ENCODE data around the gene GMEB1. TPM values are rescaled to one million over a fixed set of nuclear protein-coding genes. Genes with fewer than 3 reads are reported as not detected.
"Not testable (repeated sequence)": the region's sequence is repeated elsewhere in the genome, so short reads cannot be mapped to it uniquely, and the experiment has no call there.

Gene GMEB1
- total RNA-seq, 1 experiment from 2014 or later, result 13.3 TPM

- Mint-ChIP-seq H3K36me3 (ENCODE audit: insufficient read depth, unreplicated experiment) (peaks cover 17% of the 10 kb centered on the region), H3K4me3 (ENCODE audit: unreplicated experiment) (no peak overlapping the region), H3K27me3 (ENCODE audit: insufficient read depth, unreplicated experiment) (no peaks in the 10 kb centered on the region), H3K9me3 (ENCODE audit: unreplicated experiment) (no peaks in the 10 kb centered on the region), H3K4me1 (ENCODE audit: insufficient read depth, unreplicated experiment) (no peaks in the 10 kb centered on the region), H3K27ac (ENCODE audit: low read depth, unreplicated experiment) (no peak overlapping the region)
- DNase-seq (ENCODE audit: unreplicated experiment), result no peak
- no peak for TF ChIP-seq CTCF (IDR thresholded peaks at IDR 0.05; ENCODE audit: unreplicated experiment)
- ChIA-PET POLR2A (interaction anchor here (1.6 to 2.6 kb wide), 2 partner anchors 17 to 76 kb away, joined by 4 to 14 read pairs; partner anchors contain the start of genes TAF12 and YTHDF2), CTCF (interaction anchor here (0.6 to 1.2 kb wide), 3 partner anchors 17 to 1317 kb away, joined by 3 read pairs; partner anchors contain the start of gene YTHDF2)
- intact Hi-C loops (cut with micrococcal nuclease), result no loop called here
- no TSS peak for BruUV-seq (replicated peaks)
These were observed 50.7 kb downstream of the GMEB1 start for GRCh38 chr1:28719332-28719619.

- no peaks in the 10 kb centered on the region for H3K9me3 Mint-ChIP-seq (ENCODE audit: unreplicated experiment)
- no peak overlapping the region for H3K27ac Mint-ChIP-seq (ENCODE audit: low read depth, unreplicated experiment)
- no peaks in the 10 kb centered on the region for H3K4me1 Mint-ChIP-seq (ENCODE audit: insufficient read depth, unreplicated experiment)
- no peaks in the 10 kb centered on the region for H3K27me3 Mint-ChIP-seq (ENCODE audit: insufficient read depth, unreplicated experiment)
- no peak for DNase-seq (ENCODE audit: unreplicated experiment)
- no peak for TF ChIP-seq CTCF (IDR thresholded peaks at IDR 0.05; ENCODE audit: unreplicated experiment)
- intact Hi-C loops (cut with micrococcal nuclease), result no loop called here
- POLR2A ChIA-PET, result no interaction called here
- H3K4me3 Mint-ChIP-seq (ENCODE audit: unreplicated experiment), result no peak overlapping the region
- H3K36me3 Mint-ChIP-seq (ENCODE audit: insufficient read depth, unreplicated experiment), result peaks cover 13% of the 10 kb centered on the region
- BruUV-seq (replicated peaks), result no TSS peak
- CTCF ChIA-PET, result interaction anchor here (0.6 kb wide), 1 partner anchor 410 kb away, joined by 3 read pairs; no protein-coding TSS in a partner anchor
These were observed 51.8 kb downstream of the GMEB1 start for GRCh38 chr1:28720376-28720775.

GRCh38 chr1:28721927-28722326 is 53.3 kb downstream of the GMEB1 start:
- H3K36me3 Mint-ChIP-seq (ENCODE audit: insufficient read depth, unreplicated experiment); H3K9me3 Mint-ChIP-seq (ENCODE audit: unreplicated experiment); POLR2A ChIA-PET; BruUV-seq (replicated peaks); H3K4me1 Mint-ChIP-seq (ENCODE audit: insufficient read depth, unreplicated experiment); H3K27me3 Mint-ChIP-seq (ENCODE audit: insufficient read depth, unreplicated experiment); intact Hi-C loops (cut with micrococcal nuclease); H3K4me3 Mint-ChIP-seq (ENCODE audit: unreplicated experiment); H3K27ac Mint-ChIP-seq (ENCODE audit: low read depth, unreplicated experiment): not testable (repeated sequence)
- CTCF ChIA-PET, result interaction anchor here (0.9 to 1.2 kb wide), 2 partner anchors 12 to 15 kb away, joined by 4 to 6 read pairs; partner anchors contain the start of gene YTHDF2
- DNase-seq (ENCODE audit: unreplicated experiment), result peak; percentile 54

- intact Hi-C loops (cut with micrococcal nuclease), result not testable (repeated sequence)
These were observed 56.8 kb downstream of the GMEB1 start for GRCh38 chr1:28725365-28725764.

GRCh38 chr1:28735961-28736449 is 67.4 kb downstream of the GMEB1 start:
- intact Hi-C loops (cut with micrococcal nuclease), result loop anchor here (1.0 kb wide), 1 partner anchor 88 kb away; the partner anchor contains the start of gene RNU11
- peak overlapping the region; percentile 96 for H3K4me3 Mint-ChIP-seq (ENCODE audit: unreplicated experiment)
- no peak for TF ChIP-seq CTCF (IDR thresholded peaks at IDR 0.05; ENCODE audit: unreplicated experiment)
- peaks cover 40% of the 10 kb centered on the region for H3K36me3 Mint-ChIP-seq (ENCODE audit: insufficient read depth, unreplicated experiment)
- DNase-seq (ENCODE audit: unreplicated experiment), result no peak
- POLR2A ChIA-PET, result interaction anchor here (0.6 to 7.3 kb wide), 38 partner anchors 8 to 477 kb away, joined by 3 to 95 read pairs (median 5); partner anchors contain the start of genes EPB41, GMEB1, RCC1 and RNU11
- BruUV-seq (replicated peaks), result TSS peak; percentile 77
- CTCF ChIA-PET, result interaction anchor here (0.6 to 2.8 kb wide), 23 partner anchors 8 to 367 kb away, joined by 3 to 17 read pairs (median 4); partner anchors contain the start of gene GMEB1
- no peaks in the 10 kb centered on the region for H3K9me3 Mint-ChIP-seq (ENCODE audit: unreplicated experiment)
- H3K27me3 Mint-ChIP-seq (ENCODE audit: insufficient read depth, unreplicated experiment), result no peaks in the 10 kb centered on the region
- H3K27ac Mint-ChIP-seq (ENCODE audit: low read depth, unreplicated experiment), result peak overlapping the region; percentile 98
- peaks cover 8% of the 10 kb centered on the region for H3K4me1 Mint-ChIP-seq (ENCODE audit: insufficient read depth, unreplicated experiment)

More at GRCh38 chr1:28725365-28725764, 56.8 kb downstream of the GMEB1 start:
- not testable (repeated sequence) for H3K4me3 Mint-ChIP-seq (ENCODE audit: unreplicated experiment); DNase-seq (ENCODE audit: unreplicated experiment); H3K27ac Mint-ChIP-seq (ENCODE audit: low read depth, unreplicated experiment); BruUV-seq (replicated peaks); H3K27me3 Mint-ChIP-seq (ENCODE audit: insufficient read depth, unreplicated experiment); H3K9me3 Mint-ChIP-seq (ENCODE audit: unreplicated experiment); H3K36me3 Mint-ChIP-seq (ENCODE audit: insufficient read depth, unreplicated experiment); H3K4me1 Mint-ChIP-seq (ENCODE audit: insufficient read depth, unreplicated experiment)
- CTCF ChIA-PET, result interaction anchor here (2.3 kb wide), 1 partner anchor 10 kb away, joined by 17 read pairs; the partner anchor contains the start of gene YTHDF2
- POLR2A ChIA-PET, result interaction anchor here (1.7 kb wide), 1 partner anchor 11 kb away, joined by 11 read pairs; the partner anchor contains the start of gene YTHDF2

Measured in MCF 10A (cell line).